Stimulated activated CD4-positive, alpha-beta T cell treated with anti-CD3 and anti-CD28 coated beads, Interleukin-15, amount 100 ng/mL, for 1 hour (primary cell): ENCODE data around the gene CYB5B.

Experiments
- DNase-seq, 2 donors: peaks; one replicate each; pipeline ENCODE4 v3.0.0-alpha.2; 2020; ENCODE audit warnings: low read depth in 1 of 2, low spot score in 1 of 2

CYB5B gene

DNA sequence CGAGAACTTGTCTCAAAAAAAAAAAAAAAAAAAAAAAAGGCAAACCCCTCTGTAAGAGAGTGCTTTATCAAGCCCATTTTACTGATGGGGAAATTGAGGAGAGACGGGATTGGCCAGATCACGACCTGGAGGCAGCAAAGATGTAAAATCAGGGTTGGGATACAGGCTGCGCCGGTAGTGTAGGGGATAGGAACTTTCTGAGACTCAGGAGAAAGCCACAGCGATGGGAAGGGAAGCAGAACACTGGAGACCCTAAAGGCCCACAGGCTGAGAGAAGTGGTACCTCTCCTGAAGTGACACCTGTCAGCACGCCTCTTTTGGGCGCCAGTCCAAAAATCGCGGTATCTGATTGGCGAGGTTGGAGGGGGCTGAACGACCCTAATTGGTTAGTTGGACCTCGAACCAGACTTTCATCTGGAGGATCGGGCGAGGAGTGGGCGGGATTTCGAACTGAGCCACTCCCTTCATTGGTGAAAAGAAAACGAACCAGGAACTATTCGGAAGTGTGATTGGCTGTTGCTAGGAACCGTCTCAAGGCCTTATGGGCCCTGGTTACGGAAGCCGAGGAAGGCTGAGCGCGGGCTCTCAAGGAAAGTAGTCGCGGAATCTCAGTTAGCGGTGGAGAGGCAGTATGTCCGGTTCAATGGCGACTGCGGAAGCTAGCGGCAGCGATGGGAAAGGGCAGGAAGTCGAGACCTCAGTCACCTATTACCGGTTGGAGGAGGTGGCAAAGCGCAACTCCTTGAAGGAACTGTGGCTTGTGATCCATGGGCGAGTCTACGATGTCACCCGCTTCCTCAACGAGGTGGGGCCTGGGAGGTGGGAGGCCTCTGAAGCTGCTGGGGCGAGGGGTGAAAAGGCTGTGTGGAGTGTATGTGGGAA is at the start of gene CYB5B:
Gene CYB5B (plus strand): TSS at position 567 of the 882 bp plus-strand sequence. CDS start 65 bp downstream, at position 632.
- peak; percentile 85 to 91 for DNase-seq

DNA sequence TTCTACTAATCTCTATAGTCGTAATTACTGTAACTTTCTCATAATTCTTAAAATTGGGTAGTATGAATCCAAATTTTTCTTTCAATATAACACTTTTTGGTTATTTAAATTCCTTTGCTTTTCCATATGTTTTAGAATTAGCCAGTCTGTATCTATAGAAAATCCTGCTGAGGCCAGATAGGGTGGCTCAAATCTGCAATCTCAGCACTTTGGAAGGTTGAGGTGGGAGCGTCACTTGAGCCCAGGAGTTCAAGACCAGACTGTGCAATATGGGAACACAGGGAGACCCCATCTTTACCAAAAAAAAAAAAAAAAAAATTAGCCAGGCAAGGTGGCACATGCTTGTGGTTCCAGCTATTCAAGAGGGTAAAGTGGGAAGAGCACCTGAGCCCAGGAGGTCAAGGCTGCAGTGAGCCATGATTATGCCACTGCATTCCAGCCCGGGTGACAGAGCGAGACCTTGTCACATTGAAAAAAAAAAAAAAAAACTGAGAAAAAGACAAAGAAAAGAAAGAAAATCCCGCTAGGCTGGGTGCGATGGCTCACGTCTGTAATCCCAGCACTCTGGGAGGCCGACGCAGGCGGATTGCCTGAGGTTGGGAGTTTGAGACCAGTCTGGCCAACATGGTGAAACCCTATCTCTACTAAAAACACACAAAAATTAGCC is 47.9 kb upstream of the CYB5B start:
- no peak for DNase-seq

DNA sequence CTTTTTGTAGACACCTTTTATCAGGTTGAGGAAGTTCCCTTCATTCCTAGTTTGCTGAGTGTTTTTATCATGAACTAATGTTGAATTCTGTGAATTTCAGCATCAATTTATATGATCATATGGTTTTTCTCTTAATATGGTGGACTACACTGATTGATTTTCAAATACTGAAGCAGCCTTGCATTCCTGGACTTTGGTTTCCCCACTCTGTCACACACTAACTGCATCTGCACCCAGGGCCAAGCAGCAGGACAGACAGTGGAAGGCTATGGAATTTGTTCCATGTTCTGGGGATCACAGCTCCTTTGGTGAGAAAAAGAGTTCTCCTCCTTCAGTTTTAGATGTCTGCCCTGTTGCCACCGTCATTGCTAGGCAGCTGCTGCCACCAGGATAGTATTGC is 46.4 kb upstream of the CYB5B start:
- no peak for DNase-seq

DNA sequence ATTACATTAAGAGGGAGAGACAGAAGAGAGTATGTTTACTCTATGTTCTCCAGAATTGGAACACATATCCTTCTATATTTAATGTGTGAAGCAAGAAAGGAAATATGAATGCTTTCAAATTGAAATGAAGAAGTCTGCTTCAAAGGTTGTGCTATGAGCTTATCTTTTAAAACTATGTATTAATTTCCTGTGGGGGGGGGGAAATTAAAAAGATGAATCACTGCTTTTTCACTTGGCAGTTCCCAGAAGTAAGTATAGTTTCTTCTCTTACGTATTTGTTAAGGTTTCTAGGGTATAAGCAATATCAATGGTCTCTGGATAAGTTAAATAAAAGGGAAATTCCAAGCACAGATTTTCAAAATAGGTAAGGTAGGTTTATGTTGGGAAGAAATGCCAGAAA is 45.7 kb upstream of the CYB5B start:
- no peak for DNase-seq

GRCh38 chr16:69381231-69381630 is 43.2 kb upstream of the CYB5B start:
- no peak for DNase-seq

DNA sequence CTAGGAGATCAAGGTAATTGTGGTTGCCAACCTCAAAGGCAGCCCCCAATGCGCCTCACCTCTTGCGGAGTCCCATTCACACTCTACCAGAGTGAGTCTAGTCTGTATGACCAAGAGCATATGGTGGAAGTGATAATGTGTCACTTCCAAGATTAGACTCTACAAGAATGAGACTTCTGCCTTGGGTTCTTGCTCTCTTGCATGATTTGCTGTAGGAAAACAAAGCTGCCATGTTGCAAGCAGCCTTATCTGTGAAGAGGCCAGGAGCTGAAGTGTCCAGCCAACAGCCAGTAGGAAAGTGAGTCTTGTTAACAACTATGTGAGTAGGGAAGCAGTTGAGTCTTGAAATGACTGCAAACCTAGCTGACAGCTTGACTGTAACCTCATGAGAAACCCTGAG is 42.0 kb upstream of the CYB5B start:
- no peak for DNase-seq

DNA sequence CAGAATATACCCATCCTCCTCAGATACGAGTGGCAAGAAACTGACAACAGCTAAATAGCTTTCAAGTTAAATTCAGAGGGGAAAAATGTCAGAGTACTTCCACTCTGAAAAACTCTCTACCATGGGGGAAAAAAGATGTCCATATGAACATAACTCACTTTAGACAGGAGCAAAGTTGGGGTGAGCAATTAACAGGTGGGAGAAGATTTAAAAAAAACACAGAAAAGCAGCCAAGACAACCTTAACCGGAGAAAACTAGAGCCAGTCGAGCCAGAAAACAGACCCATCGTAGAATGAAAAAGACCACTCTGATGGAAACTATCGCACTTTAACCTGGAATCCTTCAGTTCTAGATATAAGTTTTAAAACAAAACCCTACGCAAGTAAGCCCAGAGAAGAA is 39.4 kb upstream of the CYB5B start:
- no peak for DNase-seq

DNA sequence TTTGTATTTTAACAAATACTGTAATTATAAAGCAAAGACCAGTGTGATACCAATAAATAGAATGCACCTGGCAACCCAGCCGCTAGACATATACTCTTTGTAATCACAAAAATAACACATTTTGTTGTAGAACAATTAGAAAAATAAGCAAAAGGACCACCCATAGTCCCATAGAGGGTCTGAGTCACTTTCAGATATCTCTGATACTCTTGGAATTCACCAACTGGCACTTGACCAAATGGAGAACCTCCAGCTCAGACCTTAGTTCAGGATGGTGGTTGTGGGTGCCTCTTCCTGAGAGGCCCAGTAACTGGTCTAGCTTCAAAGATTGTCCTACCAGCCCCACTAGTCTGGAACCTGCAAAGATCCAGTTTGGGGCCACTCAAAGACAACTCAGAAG is 37.8 kb upstream of the CYB5B start:
- no peak for DNase-seq

DNA sequence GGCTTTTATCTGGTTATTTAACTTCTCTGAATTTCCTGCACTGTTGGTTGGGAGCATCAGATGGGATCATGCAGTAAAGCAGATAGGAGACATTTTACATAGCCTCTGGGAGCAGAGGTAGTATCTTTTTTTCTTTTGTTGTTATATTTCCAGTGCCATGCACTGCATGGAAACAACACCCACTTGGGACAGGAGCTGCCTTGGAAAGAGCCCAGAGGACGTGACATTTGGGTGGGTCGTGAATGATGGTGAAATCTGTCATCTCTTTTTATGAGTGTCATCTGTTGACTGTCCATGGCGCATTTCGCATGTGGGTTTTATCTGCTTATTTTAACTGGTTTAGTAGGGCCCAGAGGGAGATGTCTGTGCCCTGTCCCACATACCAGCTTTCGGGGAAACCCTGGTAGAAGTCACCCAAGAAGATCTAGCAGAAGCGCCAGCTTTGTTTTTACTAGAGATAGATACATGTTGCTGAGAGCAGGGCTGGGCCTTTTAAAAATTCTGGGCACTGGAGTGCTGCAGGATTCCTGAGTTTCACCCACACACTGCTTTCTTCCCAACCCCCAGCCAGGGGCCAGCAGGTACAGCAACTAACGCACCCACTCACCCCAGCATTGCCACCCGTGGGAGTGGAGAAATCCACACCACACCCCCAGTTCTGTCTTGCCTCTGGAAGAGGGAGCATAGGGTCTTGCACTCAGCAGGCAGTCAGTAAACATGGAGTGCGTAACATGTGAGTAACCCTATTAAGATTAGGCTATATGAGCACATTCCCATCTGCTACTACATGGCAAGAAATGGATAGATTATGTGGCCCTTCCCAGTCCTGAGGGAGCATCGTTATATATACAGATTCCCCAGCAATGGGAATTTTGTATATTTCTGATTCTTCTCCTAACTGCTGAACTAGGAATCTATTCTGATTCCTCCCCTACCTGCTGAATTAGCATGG is 30.2 kb upstream of the CYB5B start:
- no peak for DNase-seq

- DNase-seq: no peak
Observed at GRCh38 chr16:69395859-69396186, 28.6 kb upstream of the CYB5B start.

- DNase-seq: peak in 1 of 2 donors; percentile 22
Observed at GRCh38 chr16:69396187-69397061, 28.0 kb upstream of the CYB5B start.

DNA sequence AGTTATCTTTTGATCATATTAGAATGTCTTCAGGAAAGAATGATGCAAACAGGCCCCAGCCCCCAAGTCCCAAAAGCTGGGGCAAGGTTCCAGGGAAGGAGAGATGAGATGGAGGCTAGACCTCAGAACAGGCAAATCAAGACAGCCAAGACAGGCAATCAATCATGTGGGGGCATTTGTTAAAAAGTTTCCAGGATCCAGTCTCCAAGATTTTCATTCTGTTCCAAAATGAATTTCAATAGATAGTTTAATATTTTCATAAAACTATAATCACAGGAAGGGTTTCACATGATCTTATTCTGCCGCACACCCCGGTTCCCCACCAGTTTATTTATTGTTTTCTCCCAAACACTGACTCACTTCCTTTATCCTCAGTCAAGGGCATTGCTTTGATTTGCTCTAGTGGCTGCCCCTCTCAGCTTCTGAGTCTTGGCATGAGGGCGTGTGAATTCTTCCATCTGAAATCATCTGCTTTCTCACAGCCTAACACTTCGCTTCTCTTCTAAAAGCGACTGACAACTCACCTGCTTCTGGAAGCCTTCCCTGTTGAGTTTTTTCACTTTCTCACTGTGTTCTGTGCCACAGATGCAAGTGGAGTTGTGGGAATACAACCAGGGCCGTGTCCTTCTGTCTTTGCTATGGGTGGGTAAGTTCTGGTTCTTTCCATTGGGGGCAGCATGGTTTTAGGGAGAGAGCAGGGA is 26.4 kb upstream of the CYB5B start:
- no peak for DNase-seq

DNA sequence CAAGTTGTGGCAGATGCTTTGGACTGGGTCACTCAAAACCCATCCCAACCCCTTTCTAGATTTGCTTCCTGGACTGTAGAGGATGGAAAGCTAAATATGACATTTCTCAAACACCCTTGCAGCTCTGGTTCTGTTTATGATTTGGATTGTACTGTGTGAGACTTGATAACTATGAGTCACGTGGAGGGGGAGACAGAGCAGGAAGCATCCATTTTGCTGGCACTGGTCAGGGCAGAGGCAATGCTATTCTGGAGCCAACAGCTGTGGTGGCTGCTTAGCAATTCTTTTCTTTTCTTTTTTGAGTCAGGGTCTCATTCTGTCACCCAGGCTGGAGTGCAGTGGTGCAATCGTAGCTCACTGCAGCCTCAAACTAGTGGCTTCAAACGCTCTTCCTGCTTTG is 25.1 kb upstream of the CYB5B start:
- no peak for DNase-seq

GRCh38 chr16:69402439-69402838 is 22.0 kb upstream of the CYB5B start:
- no peak for DNase-seq

GRCh38 chr16:69404275-69404805 is 20.1 kb upstream of the CYB5B start:
- DNase-seq: no peak

DNA sequence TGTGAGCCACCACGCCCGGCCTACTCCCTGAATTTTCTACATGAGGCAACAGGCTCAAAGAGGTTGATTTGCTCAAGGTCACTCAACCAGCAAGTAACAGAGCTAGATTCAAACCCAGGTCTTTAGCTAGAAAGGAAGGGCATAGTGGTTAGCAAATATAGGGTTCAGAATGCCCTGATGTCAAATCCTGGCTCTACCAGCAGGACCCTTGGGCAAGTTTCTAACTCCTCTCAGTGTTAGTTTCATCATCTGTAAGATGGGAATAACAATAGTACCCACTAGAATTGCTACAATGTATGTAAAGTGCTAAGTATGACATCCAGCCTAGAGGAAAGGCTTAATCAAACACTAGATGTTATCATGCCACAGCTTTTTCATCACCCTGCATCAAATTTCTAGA is 19.1 kb upstream of the CYB5B start:
- DNase-seq: no peak

DNA sequence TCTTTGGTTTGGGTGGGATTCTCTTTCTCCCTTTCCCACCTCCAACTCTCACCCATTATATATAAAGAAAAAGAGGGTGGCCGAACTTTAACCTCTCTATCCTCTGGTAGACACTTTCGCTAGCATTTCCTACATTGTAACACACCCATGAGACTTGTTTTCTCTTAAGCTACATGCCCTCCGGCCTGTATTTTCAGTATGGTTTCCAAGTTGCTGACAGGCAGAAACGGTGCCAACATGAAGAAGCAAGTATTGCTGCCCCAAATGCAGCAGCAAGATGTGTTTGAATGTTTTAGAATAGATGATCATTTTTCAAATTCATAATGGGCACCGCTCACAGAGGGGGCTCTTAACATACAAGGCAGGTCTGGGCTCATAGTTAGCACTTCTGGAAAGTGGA is 18.7 kb upstream of the CYB5B start:
- no peak for DNase-seq

- no peak for DNase-seq
Observed at GRCh38 chr16:69406780-69407331, 17.6 kb upstream of the CYB5B start.

GRCh38 chr16:69407702-69408323 is 16.6 kb upstream of the CYB5B start:
- DNase-seq: no peak
